Erythroblast (primary cell): ENCODE results near the gene MYO1B.

Source experiments
- GATA1 ChIP-seq: IDR thresholded peaks from 2 replicates; pipeline ENCODE4 v1.6.1; 2011; ENCODE audit warnings: low read depth, mild to moderate bottlenecking, control low read depth, low read length, moderate library complexity
- POLR2A ChIP-seq: IDR thresholded peaks from 2 replicates; pipeline ENCODE4 v1.6.1; 2011; ENCODE audit warnings: mild to moderate bottlenecking, low read length

DNA sequence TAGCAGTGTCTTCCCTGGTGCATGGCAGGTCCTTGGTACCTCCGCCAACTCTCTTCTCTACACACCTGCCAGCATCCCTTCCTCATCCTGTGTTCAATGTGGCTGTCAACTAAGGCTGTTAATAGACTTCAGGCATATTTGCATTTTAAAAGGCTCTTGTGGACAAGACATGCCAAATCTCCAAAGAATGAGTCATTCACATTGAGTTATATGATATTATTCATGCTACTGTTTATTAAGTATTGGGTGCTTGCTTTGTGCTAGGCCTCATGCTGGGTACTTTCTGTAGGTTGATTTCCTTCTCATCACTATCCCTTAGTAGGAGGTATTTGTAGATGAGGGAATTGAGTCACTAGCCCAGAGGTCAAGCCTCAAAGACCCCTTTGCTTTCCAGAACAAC lies 5.2 kb downstream of the MYO1B start:
- TF ChIP-seq POLR2A = no peak
- TF ChIP-seq GATA1 = no peak
